ENCODE results near the gene MPO. TPM values are rescaled to one million over a fixed set of nuclear protein-coding genes. Genes with fewer than 3 reads are reported as not detected.

MPO gene
- total and polyA plus RNA-seq, 10 of the 15 experiments (the other 5 are each of a cell fraction or from before 2014, with no cell fraction given): 0.06 to 0.49 (median 0.14) TPM

- TF ChIP-seq USF2 (IDR thresholded peaks at IDR 0.05; ENCODE audit: borderline replicate concordance, low read depth, low read length) (no peak), ATF3 (IDR thresholded peaks at IDR 0.05; ENCODE audit: borderline replicate concordance, extremely low read depth, low read depth, low read length) (no peak), ATF7 (IDR thresholded peaks at IDR 0.05; ENCODE audit: low read depth) (peak; percentile 29; the same call in 1 of the 2 replicates), HDGF (IDR thresholded peaks at IDR 0.05) (no peak), NFXL1 (IDR thresholded peaks at IDR 0.05; ENCODE audit: borderline replicate concordance) (no peak), NBN (IDR thresholded peaks at IDR 0.05) (no peak), RAD21 (IDR thresholded peaks at IDR 0.05; ENCODE audit: insufficient read depth, low read depth, low read length) (no peak), YY1 (IDR thresholded peaks at IDR 0.05; ENCODE audit: low read depth, low read length) (no peak), ZBTB11 (CRISPR knock-in tag; IDR thresholded peaks at IDR 0.05) (no peak), NKRF (conservative IDR thresholded peaks at IDR 0.05) (0 out of 2 replicates have a peak, but pooled peaks have one; percentile 53), PBX3 (IDR thresholded peaks at IDR 0.05; ENCODE audit: insufficient replicate concordance, low read depth, low read length) (no peak), NR2C2 (IDR thresholded peaks at IDR 0.05; ENCODE audit: borderline replicate concordance, control insufficient read depth, insufficient read length, low read depth) (no peak), RCOR1 (conservative IDR thresholded peaks at IDR 0.05; ENCODE audit: low read depth, low read length) (no peak), KLF5 (IDR thresholded peaks at IDR 0.05; ENCODE audit: partially characterized antibody) (peak; percentile 76), MTA3 (IDR thresholded peaks at IDR 0.05; ENCODE audit: borderline replicate concordance, low read length) (no peak), SREBF1 (IDR thresholded peaks at IDR 0.05; ENCODE audit: low read length) (no peak), CHD4 (IDR thresholded peaks at IDR 0.05) (no peak), TCF12 (IDR thresholded peaks at IDR 0.05; ENCODE audit: low read depth, low read length) (no peak), KDM1A (IDR thresholded peaks at IDR 0.05; ENCODE audit: borderline replicate concordance) (no peak), EZH2 (IDR thresholded peaks at IDR 0.05; ENCODE audit: borderline replicate concordance, control insufficient read depth, low read depth, low read length) (no peak), ZNF207 (IDR thresholded peaks at IDR 0.05; ENCODE audit: borderline replicate concordance) (no peak), ESRRA (IDR thresholded peaks at IDR 0.05; ENCODE audit: low read length) (no peak), BMI1 (IDR thresholded peaks at IDR 0.05; ENCODE audit: borderline replicate concordance) (no peak)
These were observed 43.9 kb upstream of the MPO start (continued) for GRCh38 chr17:58324409-58325288.

All from GM12878 (cell line).